GM18861 (cell line): ENCODE results near the gene BTBD6.

ENCODE experiments used
- ATAC-seq: cut with Tn5 transposase; IDR thresholded peaks from one replicate; pipeline ENCODE4 v1.9.1; 2021; ENCODE audit not compliant: unreplicated experiment

BTBD6 gene

DNA sequence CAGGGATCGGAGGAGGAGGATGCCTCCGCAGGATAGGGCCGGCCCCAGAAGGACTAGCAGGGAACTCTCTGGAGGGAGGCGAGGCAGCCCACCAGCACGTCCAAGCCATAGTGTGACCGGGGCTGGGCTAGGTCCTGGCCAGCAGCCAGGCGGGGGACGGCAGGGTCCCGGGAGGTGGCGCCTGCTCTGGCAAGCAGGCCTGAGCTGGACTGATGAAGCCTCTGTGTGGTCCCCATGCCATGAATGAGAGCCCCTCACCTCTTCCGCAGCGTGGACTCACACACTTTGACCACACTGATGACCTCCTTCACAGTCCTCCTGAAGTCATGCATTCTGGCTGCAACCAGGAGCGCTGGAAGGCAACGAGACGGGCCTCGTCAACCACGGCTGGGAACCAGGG is 19.8 kb upstream of the BTBD6 start:
- ATAC-seq = no peak

GRCh38 chr14:105229099-105229655 is 19.2 kb upstream of the BTBD6 start:
- ATAC-seq = no peak

DNA sequence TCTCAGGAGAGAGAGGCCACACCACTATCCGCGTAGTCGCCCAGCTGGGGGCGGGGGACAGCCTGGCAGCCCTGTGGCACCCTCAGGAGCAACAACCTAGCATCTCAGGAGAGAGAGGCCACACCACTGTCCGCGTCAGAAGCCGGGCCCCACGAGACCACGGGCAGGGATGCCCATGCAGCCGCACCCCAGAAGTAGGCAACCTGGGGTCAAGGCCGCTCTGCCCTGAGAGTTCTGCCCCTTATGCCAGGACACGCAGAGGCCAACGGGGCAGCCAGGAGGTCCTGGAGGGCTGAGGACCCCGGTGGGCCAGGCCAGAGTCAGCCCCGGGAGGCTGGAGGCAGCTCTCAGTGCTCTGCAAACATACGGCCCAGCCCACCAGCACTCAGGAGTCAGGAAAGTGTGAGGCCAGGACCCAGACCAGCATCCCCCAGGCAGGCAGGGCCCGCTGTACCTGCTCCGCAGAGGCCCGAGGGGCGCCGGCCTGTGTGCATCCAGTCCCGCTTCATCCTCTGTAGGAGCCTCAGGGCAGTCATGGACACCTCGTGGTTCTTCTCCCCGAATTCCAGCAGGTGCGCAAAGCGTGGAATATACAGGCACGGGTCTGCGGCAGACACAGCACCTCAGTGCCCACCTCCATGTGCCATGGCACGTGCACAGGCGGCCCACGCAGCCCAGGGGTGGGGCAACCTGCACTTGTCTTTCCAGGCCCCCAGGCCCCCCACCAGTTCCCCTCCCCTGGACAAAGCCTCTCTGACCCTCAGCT is 7.3 kb upstream of the BTBD6 start:
- no peak for ATAC-seq

- no peak for ATAC-seq
These were observed 6.7 kb upstream of the BTBD6 start for GRCh38 chr14:105241641-105242040.

DNA sequence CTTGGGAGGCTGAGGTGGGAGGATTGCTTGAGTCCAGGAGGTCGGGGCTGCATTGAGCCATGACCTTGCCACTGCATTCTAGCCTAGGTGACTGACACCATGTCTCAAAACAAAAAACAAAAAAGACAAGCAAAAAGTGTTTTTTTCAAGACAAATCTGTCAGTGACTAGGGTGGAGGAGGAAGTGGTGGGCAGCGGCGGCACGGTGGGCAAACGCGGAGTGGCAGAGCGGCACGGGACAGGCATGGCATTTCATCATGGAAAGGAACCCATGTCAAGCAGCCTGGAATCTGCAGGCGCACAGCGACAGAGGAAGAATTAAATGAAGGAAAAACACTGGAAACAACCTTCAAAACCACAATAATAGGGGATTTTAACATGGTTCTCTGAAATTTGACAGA is 4.0 kb upstream of the BTBD6 start:
- no peak for ATAC-seq

DNA sequence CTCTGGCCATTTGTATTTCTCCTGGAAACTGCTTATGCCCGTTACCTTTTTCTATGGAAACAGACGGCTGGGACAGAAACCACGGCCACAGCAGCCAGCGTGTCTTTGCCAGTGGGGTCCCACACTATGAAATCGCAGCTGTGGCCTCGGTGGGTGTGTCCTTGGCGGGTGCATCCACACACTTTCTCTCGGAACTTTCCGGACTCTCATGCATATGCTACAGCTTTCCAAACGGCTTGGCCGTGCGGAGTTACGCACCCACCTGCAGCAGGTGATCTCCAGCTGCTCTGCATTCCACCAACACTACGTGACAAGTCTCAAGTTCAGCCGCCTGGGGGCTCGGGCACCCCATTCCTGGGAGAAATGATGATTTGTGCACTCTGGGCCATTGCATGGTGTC is 1.3 kb upstream of the BTBD6 start:
- ATAC-seq = no peak

- no peak for ATAC-seq
These were observed 492 bp upstream of the BTBD6 start for GRCh38 chr14:105247715-105248367.

- no peak for ATAC-seq
These were observed 1.1 kb downstream of the BTBD6 start for GRCh38 chr14:105249182-105250007.

GRCh38 chr14:105250008-105250366 is 1.7 kb downstream of the BTBD6 start:
- no peak for ATAC-seq

DNA sequence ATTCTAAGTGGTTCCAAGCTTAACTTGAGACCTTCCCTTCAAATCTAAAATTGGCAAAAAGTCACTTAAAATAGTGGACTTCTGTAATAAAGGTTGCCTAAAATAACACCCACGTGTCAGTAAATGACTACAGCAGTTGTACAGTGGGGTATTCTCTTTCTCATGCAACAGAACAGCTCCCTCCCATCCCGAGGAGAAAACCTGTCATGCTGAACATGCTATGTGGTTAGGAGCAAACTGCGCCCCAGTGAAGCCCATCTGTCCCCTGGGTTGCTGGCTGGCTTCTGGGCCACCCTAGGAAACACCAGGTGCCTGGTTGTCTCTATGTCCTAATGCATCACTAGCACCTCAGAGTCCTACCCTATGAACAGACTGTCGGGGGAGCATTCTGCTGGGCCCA is 2.7 kb downstream of the BTBD6 start:
- no peak for ATAC-seq

GRCh38 chr14:105251920-105252319 is 3.6 kb downstream of the BTBD6 start:
- no peak for ATAC-seq

GRCh38 chr14:105252552-105253328 is 4.4 kb downstream of the BTBD6 start:
- ATAC-seq = no peak

GRCh38 chr14:105253329-105253682 is 5.0 kb downstream of the BTBD6 start:
- ATAC-seq = no peak

DNA sequence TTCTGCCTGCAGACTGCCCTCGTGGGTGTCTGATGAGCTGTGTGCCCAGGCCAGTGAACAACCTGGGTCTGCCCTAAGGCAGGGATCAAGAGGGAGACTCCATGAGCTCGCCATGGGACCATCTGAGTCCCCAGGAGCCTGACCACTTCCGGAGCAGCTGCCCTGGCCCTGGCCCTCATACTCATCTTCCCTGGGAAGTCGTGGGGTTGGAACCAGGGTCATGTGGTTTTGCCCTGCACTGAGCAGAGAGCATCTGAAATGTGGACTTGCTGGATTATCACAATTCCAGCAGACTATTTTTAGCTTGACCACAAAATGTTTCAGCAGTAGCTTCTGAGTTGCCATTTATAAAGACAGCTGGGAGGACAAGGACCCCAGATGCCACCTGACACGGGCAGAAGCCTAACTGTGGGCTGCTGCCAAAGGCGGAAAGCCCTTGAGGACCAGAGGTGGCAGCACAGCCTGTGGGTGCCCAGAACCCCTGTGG is 6.7 kb downstream of the BTBD6 start:
- no peak for ATAC-seq

DNA sequence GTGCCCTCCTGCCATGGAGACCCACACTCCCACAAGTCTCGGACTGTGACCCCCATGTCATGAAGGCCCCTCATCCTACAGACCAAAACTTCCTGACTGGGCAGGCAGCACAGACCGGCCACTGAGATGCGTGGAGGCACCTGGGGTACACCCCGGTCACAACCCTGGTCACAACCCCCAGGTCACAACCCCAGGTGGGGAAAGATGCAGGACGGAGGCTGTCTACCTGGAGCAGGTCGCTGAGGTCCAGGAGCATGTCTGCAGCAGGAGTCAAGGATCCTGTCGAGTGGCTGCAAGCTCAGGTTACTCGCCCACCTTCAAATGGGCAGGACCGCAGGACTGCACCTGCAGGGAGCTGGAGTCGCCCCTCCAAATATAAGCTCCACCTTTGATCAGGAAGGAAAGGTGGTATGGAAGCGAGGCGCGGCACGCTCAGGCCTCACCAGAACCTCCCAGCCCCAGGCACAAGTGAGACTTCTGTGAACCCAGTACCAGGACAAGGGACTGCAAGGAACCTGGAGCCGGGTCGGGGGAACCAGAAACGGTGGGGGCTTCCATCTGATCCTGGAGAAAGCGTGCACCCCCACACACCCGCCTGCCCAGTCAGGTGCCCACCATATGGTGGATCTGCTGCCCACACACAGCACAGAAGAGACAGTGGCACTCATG is 8.1 kb downstream of the BTBD6 start:
- no peak for ATAC-seq

DNA sequence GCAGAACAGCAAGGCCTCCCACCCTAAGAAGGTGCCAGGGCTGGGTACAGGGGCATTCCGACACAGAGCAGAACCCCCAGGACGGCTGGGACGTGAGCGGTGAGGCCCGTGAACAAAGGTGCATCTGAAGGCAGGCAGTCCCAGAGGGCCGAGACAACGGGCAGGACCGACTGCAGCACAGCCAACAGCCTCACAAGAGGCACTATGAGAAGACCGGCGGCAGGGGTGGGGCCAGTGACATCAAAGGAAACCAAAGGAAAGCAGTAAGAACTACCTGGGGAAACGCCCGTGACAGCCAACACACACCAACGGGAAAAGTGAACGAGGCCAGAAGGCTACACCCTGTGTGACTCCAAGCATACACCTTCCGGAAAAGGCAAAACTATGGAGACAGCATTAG is 9.1 kb downstream of the BTBD6 start:
- ATAC-seq = no peak

DNA sequence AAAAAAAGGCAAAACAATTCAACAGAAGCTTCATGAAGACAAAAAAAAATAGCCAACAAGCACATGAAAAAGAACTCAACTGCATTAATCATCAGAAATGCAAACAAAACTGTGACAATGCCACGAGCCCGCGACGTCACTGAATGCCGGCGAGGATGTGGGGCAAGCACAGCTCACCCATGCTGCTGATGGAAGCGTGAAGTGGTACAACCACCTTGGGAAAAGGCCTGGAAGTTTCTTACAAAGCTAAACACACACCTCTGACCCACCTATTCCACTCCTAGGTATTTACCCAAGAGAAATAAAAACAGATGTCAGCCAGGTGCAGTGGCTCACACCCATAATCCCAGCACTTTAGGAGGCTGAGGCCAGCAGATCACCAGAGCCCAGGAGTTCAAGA is 10.5 kb downstream of the BTBD6 start:
- ATAC-seq = no peak

GRCh38 chr14:105260959-105261358 is 12.6 kb downstream of the BTBD6 start:
- no peak for ATAC-seq

DNA sequence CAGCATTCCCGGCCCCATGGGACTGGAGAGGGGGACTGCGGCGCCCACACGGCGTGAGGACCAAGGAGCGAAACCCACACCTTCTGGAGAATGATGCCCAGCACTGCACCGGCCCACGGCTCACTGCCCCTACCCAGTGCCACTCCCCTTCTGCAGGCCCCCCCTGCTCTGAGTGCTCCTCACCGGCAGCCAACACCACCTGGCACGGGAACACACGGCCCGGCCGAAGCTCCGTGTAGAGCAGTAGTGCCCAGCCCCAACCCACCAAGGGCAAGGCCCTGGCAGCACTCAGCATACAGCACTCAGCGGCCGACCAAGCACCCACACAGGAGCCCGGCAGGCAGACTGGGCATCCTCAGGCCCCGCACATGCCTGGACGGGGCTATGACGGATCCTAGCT is 13.4 kb downstream of the BTBD6 start:
- ATAC-seq = no peak

DNA sequence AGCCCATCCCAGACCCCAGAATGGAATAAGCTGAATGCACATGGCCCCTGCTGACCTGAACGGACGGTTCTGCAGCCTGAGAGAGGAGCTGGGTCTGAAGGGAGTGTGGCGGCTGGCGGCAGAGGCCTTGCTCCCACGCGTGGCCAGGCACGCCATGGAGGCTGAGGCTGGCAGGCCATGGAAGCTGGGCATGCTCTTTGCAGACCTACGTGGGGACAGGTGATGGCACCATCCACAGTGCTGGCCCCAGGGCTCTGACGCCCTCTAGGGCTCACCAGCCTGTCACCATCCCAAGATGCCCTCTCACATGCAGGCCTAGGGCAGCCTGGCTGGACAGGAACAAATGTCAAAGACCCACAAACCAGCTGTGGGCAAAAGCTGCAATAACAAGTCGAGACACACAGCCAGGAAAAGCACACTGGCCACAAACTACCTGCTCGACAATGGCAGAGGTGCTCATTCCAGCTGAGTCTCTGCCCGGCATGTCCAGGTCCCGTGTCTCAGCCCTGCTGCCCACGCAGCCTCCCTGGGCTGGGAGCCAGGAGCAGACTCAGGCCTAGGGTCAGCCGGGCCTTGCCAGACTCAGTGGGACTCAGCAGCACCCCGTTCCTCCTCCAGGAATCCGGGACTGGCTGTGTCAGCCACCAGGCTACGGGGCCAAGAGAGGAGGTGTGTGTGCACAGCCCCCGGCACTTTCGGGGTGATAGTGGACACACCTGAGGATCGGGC is 19.7 kb downstream of the BTBD6 start:
- no peak for ATAC-seq
